Inferior parietal cortex (tissue), 1 donor: ENCODE measurements around the gene VDR.

Experiments used
- DNase-seq: peaks from one replicate; pipeline ENCODE4 v3.0.0-alpha.2; 2016; ENCODE audit errors: extremely low spot score

The VDR gene

GRCh38 chr12:47795121-47795813 lies 109.5 kb downstream of the VDR start:
- no peak for DNase-seq

- no peak for DNase-seq
Observed at GRCh38 chr12:47794679-47795078, 110.1 kb downstream of the VDR start.

DNA sequence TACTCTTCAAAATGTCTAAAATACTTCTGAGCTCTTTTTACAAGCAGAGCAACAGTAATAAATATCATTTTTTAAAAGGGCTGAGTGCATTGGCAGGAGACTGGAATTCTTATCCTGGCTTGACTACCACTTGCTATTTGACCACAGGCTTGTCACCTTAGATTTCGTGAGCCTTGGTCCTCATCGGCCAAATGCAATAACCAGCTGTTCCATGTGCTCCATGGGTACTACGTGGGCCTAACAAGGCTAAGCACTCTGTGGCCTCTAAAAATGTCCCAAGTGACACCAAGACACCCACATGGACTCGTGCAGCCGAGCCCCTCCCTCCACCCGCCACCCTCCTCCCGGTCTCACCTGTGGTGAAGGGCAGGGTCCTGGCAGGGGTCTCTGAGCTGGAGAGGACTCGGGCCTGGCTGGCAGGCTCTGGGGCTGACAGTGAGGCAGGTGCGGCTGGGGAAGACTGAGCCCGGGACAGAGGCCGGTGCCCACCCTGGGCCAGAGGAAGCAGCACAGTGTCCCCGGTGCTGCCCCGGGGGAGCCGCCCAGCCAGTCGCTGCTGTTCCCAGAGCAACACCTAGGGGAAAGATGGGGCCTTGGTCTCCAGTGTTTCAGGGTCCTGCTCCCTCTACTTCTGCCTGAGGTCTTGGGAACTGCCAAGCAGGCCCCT lies 111.6 kb downstream of the VDR start:
- no peak for DNase-seq

DNA sequence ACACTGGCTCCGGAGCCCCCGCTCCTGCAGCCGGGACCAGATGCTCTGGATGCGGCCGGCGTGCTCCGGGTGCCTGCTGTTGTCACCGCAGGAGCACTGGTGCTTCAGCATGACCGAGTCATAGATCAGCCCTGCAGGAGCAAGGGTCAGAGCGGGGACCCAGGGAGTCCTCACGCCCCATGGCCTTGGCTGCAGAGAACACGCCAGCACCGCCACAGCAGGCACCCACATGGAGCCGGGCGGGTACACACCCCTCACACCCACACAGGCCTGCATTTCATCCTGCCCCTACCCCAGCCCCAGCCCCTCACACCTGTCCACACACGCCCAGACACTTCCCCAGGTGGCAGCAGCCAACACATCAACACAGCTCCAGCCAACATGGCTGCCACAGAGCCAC lies 112.9 kb downstream of the VDR start:
- no peak for DNase-seq
